ENCODE results near the gene CYP3A5. TPM values are rescaled to one million over a fixed set of nuclear protein-coding genes. Genes with fewer than 3 reads are reported as not detected.

CYP3A5 gene
- total and polyA plus RNA-seq, 2 of the 13 experiments (the other 11 are each of a cell fraction or from before 2014, with no cell fraction given), result 5.7 to 9.3 TPM

GRCh38 chr7:99668541-99668940, 11.3 kb downstream of the CYP3A5 start (continued):
- TF ChIP-seq TARDBP (CRISPR knock-in tag; IDR thresholded peaks at IDR 0.05) (no peak), PPARG (CRISPR knock-in tag; conservative IDR thresholded peaks at IDR 0.05) (no peak)

GRCh38 chr7:99667179-99667578, 12.6 kb downstream of the CYP3A5 start:
- in situ Hi-C loops (cut with HindIII; ENCODE audit: extremely low pct_ligation_motif_present, low pct_unique_long_range_greater_than_20kb), result no loop called here
- no peaks in the 10 kb centered on the region for H3K27me3 ChIP-seq (ENCODE audit: control insufficient read depth in 1 of 2, insufficient read depth in 2 of 2, low read length in 2 of 2)
- H3K9me3 ChIP-seq (ENCODE audit: low read length), result no peaks in the 10 kb centered on the region
- no peak overlapping the region for H2AFZ ChIP-seq (ENCODE audit: low read length)
- peaks cover 0 to 1% of the 10 kb centered on the region in 2 experiments; a peak in 1 of 5 replicates for H3K36me3 ChIP-seq (replicated peaks in 1 of 2; ENCODE audit: control insufficient read depth in 1 of 2, insufficient read depth in 2 of 2, low read length in 2 of 2)
- H3K4me2 ChIP-seq (ENCODE audit: low read depth, low read length), result no peak overlapping the region
- POLR2A ChIA-PET, result no interaction called here
- intact Hi-C loops (cut with micrococcal nuclease; ENCODE audit: unreplicated experiment), result no loop called here
- no peak for TF ChIP-seq GTF3A (CRISPR knock-in tag; conservative IDR thresholded peaks at IDR 0.05)
- no peaks in the 10 kb centered on the region for H4K20me1 ChIP-seq (ENCODE audit: insufficient read depth, low read length)
- ATAC-seq (no peak), FAIRE-seq (no peak), DNase-seq (ENCODE audit: low spot score) (no peak)
- WGBS (ENCODE audit: low lambda C conversion rate), result 79% methylated on average over 2 of the region's 2 CpGs
- H3K9ac ChIP-seq (ENCODE audit: insufficient read depth, low read depth, low read length), result no peak overlapping the region
- no peak overlapping the region for H3K4me3 ChIP-seq (replicated peaks in 1 of 3; ENCODE audit: insufficient read depth in 1 of 3, low read depth in 2 of 3, low read length in 3 of 3)
- BruUV-seq (replicated peaks), result no TSS peak
- CTCF ChIA-PET (ENCODE audit: low intra/inter-chr PET ratio, low total read pairs), result no interaction called here
- H3K79me2 ChIP-seq (ENCODE audit: insufficient read depth, low read length), result no peaks in the 10 kb centered on the region
- H3K27ac ChIP-seq (ENCODE audit: extremely low read length, insufficient read depth, low read length), result no peak overlapping the region
- H3K4me1 ChIP-seq (ENCODE audit: insufficient read depth, low read length), result no peaks in the 10 kb centered on the region

GRCh38 chr7:99666013-99666395, 13.8 kb downstream of the CYP3A5 start:
- peaks cover 0 to 1% of the 10 kb centered on the region in 2 experiments; a peak in 1 of 5 replicates for H3K36me3 ChIP-seq (replicated peaks in 1 of 2; ENCODE audit: control insufficient read depth in 1 of 2, insufficient read depth in 2 of 2, low read length in 2 of 2)
- no peaks in the 10 kb centered on the region for H3K79me2 ChIP-seq (ENCODE audit: insufficient read depth, low read length)
- DNase-seq (ENCODE audit: low spot score), result no peak
- no peak overlapping the region for H2AFZ ChIP-seq (ENCODE audit: low read length)
- intact Hi-C loops (cut with micrococcal nuclease; ENCODE audit: unreplicated experiment), result no loop called here
- no peaks in the 10 kb centered on the region for H3K4me1 ChIP-seq (ENCODE audit: insufficient read depth, low read length)
- no peaks in the 10 kb centered on the region for H3K27me3 ChIP-seq (ENCODE audit: control insufficient read depth in 1 of 2, insufficient read depth in 2 of 2, low read length in 2 of 2)
- in situ Hi-C loops (cut with HindIII; ENCODE audit: extremely low pct_ligation_motif_present, low pct_unique_long_range_greater_than_20kb), result no loop called here
- CTCF ChIA-PET (ENCODE audit: low intra/inter-chr PET ratio, low total read pairs), result no interaction called here
- no peak for ATAC-seq
- H3K4me3 ChIP-seq (replicated peaks in 1 of 3; ENCODE audit: insufficient read depth in 1 of 3, low read depth in 2 of 3, low read length in 3 of 3), result no peak overlapping the region
- POLR2A ChIA-PET, result no interaction called here
- H3K9me3 ChIP-seq (ENCODE audit: low read length), result no peaks in the 10 kb centered on the region
- no peak overlapping the region for H3K4me2 ChIP-seq (ENCODE audit: low read depth, low read length)
- no TSS peak for BruUV-seq (replicated peaks)
- 100% methylated on average over 1 of the region's 1 CpG for WGBS (ENCODE audit: low lambda C conversion rate)
- no peak overlapping the region for H3K9ac ChIP-seq (ENCODE audit: insufficient read depth, low read depth, low read length)
- H4K20me1 ChIP-seq (ENCODE audit: insufficient read depth, low read length), result no peaks in the 10 kb centered on the region
- no peak overlapping the region for H3K27ac ChIP-seq (ENCODE audit: extremely low read length, insufficient read depth, low read length)
- no peak for FAIRE-seq
- TF ChIP-seq MIXL1 (CRISPR knock-in tag; IDR thresholded peaks at IDR 0.05) (no peak), RFXANK (CRISPR knock-in tag; IDR thresholded peaks at IDR 0.05) (no peak), TERF1 (CRISPR knock-in tag; IDR thresholded peaks at IDR 0.05) (no peak), NCOA1 (CRISPR knock-in tag; IDR thresholded peaks at IDR 0.05) (no peak), STAT6 (CRISPR knock-in tag; IDR thresholded peaks at IDR 0.05; ENCODE audit: borderline replicate concordance) (no peak), ZNF784 (CRISPR knock-in tag; IDR thresholded peaks at IDR 0.05; ENCODE audit: borderline replicate concordance) (no peak), ATF3 (CRISPR knock-in tag; IDR thresholded peaks at IDR 0.05) (no peak), HOXA3 (CRISPR knock-in tag; IDR thresholded peaks at IDR 0.05) (no peak)

Measured in HepG2 (cell line).